Fibroblast of lung (primary cell): ENCODE data around the gene PYGO2. TPM values are rescaled to one million over a fixed set of nuclear protein-coding genes. Genes with fewer than 3 reads are reported as not detected.

Experiments used
- DNase-seq, 2 donors: peaks; one replicate each; pipeline versions ENCODE4 v3.0.0 to v3.0.0-alpha.2; 2010; ENCODE audit warnings: low read depth in 2 of 2
- H2AFZ ChIP-seq: 2 replicates; pipeline ENCODE4 v1.5.1; 2012; ENCODE audit warnings: low read length, control low read depth, inconsistent platforms
- H3K27ac ChIP-seq: 2 replicates; pipeline ENCODE4 v1.5.1; 2011; ENCODE audit warnings: low read length, control low read depth; ENCODE audit not compliant: insufficient read depth
- H3K27me3 ChIP-seq: 2 replicates; pipeline ENCODE4 v1.5.1; 2011; ENCODE audit warnings: mild to moderate bottlenecking, low read length; ENCODE audit not compliant: control insufficient read depth, insufficient read depth
- H3K36me3 ChIP-seq: 2 replicates; pipeline ENCODE4 v1.5.1; 2011; ENCODE audit warnings: low read length; ENCODE audit not compliant: control insufficient read depth, insufficient read depth
- H3K4me1 ChIP-seq: 2 replicates; pipeline ENCODE4 v1.5.1; 2011; ENCODE audit warnings: low read length; ENCODE audit not compliant: control insufficient read depth, insufficient read depth; ENCODE audit errors: extremely low read depth
- H3K4me2 ChIP-seq: 2 replicates; pipeline ENCODE4 v1.5.1; 2011; ENCODE audit warnings: low read length, control low read depth; ENCODE audit not compliant: insufficient read depth; ENCODE audit errors: extremely low read depth
- H3K4me3 ChIP-seq, 4 experiments: fragments of 200-600 bp in 1 of 4; sonication (generic) in 1 of 4; replicated peaks in 1 of 4; 2 replicates each; pipeline ENCODE4 v1.5.1; 2011 to 2016; ENCODE audit warnings: low read length in 4 of 4, low read depth in 3 of 4, mild to moderate bottlenecking in 3 of 4, control low read depth in 2 of 4, inconsistent platforms in 1 of 4, mixed read lengths in 1 of 4; ENCODE audit not compliant: insufficient read depth in 1 of 4; ENCODE audit errors: control extremely low read depth in 1 of 4
- H3K79me2 ChIP-seq: 2 replicates; pipeline ENCODE4 v1.5.1; 2012; ENCODE audit warnings: mild to moderate bottlenecking, low read length, inconsistent platforms; ENCODE audit not compliant: control insufficient read depth, insufficient read depth
- H3K9ac ChIP-seq: 2 replicates; pipeline ENCODE4 v1.5.1; 2011; ENCODE audit warnings: mild to moderate bottlenecking, low read length, control low read depth; ENCODE audit not compliant: insufficient read depth
- H3K9me3 ChIP-seq: 2 replicates; pipeline ENCODE4 v1.5.1; 2012; ENCODE audit warnings: low read depth, low read length; ENCODE audit not compliant: control insufficient read depth, insufficient read depth
- H4K20me1 ChIP-seq: 2 replicates; pipeline ENCODE4 v1.5.1; 2011; ENCODE audit warnings: low read length; ENCODE audit not compliant: control insufficient read depth, insufficient read depth; ENCODE audit errors: extremely low read depth
- EZH2 ChIP-seq: IDR thresholded peaks from 2 replicates; pipeline ENCODE4 v1.5.1; 2012; ENCODE audit warnings: low read length, control low read depth, mild to moderate bottlenecking; ENCODE audit errors: missing control alignments
- polyA plus RNA-seq, 2 donors: library from polyadenylated mRNA; depleted of rRNA in 1 of 2; stranded (reverse) in 1 of 2; unstranded in 1 of 2; fragments of >200 nt; gene quantifications; 2 replicates each; pipeline ENCODE4 v1.2.1, GENCODE V29; 2011 to 2012; ENCODE audit warnings: missing spikeins in 1 of 2
- total RNA-seq: library from RNA; depleted of rRNA; stranded (reverse); fragments of >200 nt; gene quantifications from 2 replicates; pipeline ENCODE4 v1.2.1, GENCODE V29; 2014
- TF ChIP-seq, protein P1 (sequence below), 2 donors: IDR thresholded peaks in 1 of 2; conservative IDR thresholded peaks in 1 of 2; 1 replicate in 1 of 2; 2 replicates in 1 of 2; pipeline ENCODE4 v1.5.1; 2011 to 2012; ENCODE audit warnings: low read length in 2 of 2, control low read depth in 1 of 2, inconsistent platforms in 1 of 2, low read depth in 1 of 2, mild to moderate bottlenecking in 1 of 2

The PYGO2 gene
- total and polyA plus RNA-seq, 2 donors (not counting 1 experiment from before 2014, with no cell fraction given) = 15.3 to 28.1 TPM

DNA sequence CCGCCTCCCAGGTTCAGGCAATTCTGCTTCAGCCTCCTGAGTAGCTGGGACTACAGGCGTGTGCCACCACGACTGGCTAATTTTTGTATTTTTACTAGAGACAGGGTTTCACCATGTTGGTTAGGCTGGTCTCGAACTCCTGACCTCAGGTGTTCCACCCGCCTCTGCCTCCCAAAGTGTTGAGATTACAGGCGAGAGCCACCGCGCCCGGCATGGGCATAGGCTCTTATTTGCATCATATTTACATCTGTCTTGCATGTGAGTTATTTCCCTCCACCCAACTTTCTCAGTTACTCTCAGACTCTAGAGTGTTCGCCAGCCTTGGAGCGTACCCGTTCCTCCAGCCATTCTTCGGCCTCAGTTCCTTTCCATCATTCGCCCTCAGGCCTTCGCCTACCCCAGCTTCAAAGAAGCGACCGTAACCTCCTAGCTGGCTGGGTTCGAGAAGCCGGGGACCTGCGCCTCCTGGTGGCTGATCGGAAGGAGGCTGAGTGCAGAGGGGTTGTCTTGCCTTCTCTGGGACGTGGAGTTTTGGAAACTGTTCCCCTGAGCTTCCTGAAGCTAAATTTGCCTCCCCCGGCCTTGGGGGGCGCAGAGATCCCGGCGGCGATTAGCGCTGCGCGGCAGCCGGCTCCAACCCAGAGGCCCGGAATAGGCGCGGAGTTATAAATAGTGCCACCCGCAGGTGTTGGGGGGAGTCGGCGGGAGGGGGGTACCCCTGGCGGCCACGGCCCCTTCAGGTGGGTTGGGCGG lies 37.4 kb upstream of the PYGO2 start:
- no peaks in the 10 kb centered on the region for H3K9me3 ChIP-seq
- peak overlapping the region; percentile 9 for H2AFZ ChIP-seq
- TF ChIP-seq EZH2 = no peak
- TF ChIP-seq, protein P1, sequence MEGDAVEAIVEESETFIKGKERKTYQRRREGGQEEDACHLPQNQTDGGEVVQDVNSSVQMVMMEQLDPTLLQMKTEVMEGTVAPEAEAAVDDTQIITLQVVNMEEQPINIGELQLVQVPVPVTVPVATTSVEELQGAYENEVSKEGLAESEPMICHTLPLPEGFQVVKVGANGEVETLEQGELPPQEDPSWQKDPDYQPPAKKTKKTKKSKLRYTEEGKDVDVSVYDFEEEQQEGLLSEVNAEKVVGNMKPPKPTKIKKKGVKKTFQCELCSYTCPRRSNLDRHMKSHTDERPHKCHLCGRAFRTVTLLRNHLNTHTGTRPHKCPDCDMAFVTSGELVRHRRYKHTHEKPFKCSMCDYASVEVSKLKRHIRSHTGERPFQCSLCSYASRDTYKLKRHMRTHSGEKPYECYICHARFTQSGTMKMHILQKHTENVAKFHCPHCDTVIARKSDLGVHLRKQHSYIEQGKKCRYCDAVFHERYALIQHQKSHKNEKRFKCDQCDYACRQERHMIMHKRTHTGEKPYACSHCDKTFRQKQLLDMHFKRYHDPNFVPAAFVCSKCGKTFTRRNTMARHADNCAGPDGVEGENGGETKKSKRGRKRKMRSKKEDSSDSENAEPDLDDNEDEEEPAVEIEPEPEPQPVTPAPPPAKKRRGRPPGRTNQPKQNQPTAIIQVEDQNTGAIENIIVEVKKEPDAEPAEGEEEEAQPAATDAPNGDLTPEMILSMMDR (conservative IDR thresholded peaks at IDR 0.05 in 1 of 2, IDR thresholded peaks at IDR 0.05 in 1 of 2; ENCODE audit: low read depth in 1 of 2, low read length in 2 of 2) = peak; percentile 96
- peaks cover 8% of the 10 kb centered on the region for H3K79me2 ChIP-seq
- H3K4me1 ChIP-seq = peaks cover 15% of the 10 kb centered on the region
- peak overlapping the region; percentile 67 for H3K4me2 ChIP-seq
- H4K20me1 ChIP-seq = no peaks in the 10 kb centered on the region
- peak; percentile 59 to 76 for DNase-seq
- H3K9ac ChIP-seq = no peak overlapping the region
- peak overlapping the region in 2 of 4 experiments; percentile 42 to 46 for H3K4me3 ChIP-seq
- no peaks in the 10 kb centered on the region for H3K27me3 ChIP-seq
- H3K36me3 ChIP-seq = no peaks in the 10 kb centered on the region
- H3K27ac ChIP-seq = no peak overlapping the region

DNA sequence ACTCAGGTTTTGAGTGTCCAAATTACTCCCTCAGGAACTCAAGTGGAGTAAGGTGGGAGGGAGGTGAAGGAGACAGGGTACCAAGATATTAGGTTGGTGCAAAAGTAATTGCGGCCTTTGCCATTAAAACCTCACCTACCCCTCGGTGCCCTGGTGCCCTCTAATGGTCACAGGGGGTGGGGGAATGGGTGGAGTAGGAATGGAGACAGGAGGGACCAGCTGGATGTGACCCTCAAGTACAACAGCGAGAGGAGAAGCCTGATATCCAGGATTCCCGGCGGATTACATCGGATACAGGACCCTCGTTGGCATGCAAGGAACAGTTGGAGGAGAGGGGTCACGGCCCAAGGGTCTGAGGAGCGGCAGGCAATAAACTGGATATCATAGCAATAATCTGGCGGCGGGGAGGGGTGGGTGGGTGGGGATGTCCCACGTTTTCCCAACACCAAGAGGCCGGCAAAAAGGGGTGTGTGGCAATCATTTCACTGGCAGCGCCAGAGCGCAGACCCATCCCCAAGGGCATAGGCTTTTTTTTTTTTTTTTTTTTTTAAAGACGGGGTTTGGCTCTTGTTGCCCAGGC lies 36.7 kb upstream of the PYGO2 start:
- TF ChIP-seq, protein P1 (conservative IDR thresholded peaks at IDR 0.05 in 1 of 2, IDR thresholded peaks at IDR 0.05 in 1 of 2; ENCODE audit: low read depth in 1 of 2, low read length in 2 of 2) = no peak
- TF ChIP-seq EZH2 = no peak
- DNase-seq = no peak

DNA sequence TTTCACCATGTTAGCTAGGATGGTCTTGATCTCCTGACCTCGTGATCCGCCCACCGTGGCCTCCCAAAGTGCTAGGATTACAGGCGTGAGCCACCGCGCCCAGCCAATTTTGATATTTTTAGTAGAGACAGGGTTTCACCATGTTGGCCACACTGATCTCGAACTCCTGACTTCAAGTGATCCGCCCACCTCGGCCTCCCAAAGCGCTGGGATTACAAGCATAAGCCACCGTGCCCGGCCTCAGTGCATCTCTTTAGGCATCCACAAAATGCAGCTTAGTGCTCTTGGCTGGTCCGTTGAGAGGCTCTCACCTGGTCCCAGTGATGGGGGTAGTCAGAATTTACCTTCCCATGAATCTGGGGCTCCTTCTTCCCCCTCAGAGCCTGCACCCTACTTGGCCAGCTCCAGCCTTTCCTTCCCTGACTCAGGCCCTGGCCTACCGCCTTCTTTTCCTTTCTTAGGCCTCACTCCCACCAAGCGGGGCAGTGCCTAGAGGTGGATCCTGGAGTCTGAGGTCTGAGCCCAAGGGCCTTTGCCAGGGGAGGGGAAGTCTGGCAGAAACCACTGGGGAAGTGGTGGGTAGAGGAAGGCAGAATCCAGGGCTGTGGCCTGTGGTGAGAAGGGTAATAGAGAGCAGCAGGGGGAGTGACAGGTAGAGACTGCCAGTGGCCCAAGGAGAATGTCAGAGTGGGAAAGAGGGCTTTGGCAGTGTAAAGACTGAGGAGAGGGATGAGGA lies 35.6 kb upstream of the PYGO2 start:
- Histone ChIP-seq H3K27ac (no peak overlapping the region), H3K27me3 (no peaks in the 10 kb centered on the region), H2AFZ (no peak overlapping the region), H3K4me2 (no peak overlapping the region), H3K79me2 (no peaks in the 10 kb centered on the region), H3K9ac (no peak overlapping the region), H3K4me1 (peaks cover 15% of the 10 kb centered on the region), H4K20me1 (no peaks in the 10 kb centered on the region), H3K36me3 (no peaks in the 10 kb centered on the region), H3K9me3 (no peaks in the 10 kb centered on the region), H3K4me3 (no peak overlapping the region)
- DNase-seq = no peak
- TF ChIP-seq, protein P1 (conservative IDR thresholded peaks at IDR 0.05 in 1 of 2, IDR thresholded peaks at IDR 0.05 in 1 of 2; ENCODE audit: low read depth in 1 of 2, low read length in 2 of 2) = no peak
- no peak for TF ChIP-seq EZH2

More for the DNA sequence above, 36.7 kb upstream of the PYGO2 start:
- Histone ChIP-seq H4K20me1 (no peaks in the 10 kb centered on the region), H3K36me3 (no peaks in the 10 kb centered on the region), H2AFZ (no peak overlapping the region), H3K4me2 (no peak overlapping the region), H3K4me3 (no peak overlapping the region), H3K27me3 (no peaks in the 10 kb centered on the region), H3K9ac (no peak overlapping the region), H3K27ac (no peak overlapping the region), H3K4me1 (peaks cover 15% of the 10 kb centered on the region), H3K9me3 (no peaks in the 10 kb centered on the region), H3K79me2 (peaks cover 5% of the 10 kb centered on the region)
